Osteoblast (primary cell): ENCODE results near the gene DIS3L2. TPM values are rescaled to one million over a fixed set of nuclear protein-coding genes. Genes with fewer than 3 reads are reported as not detected.

ENCODE experiments used
- DNase-seq: peaks from one replicate; pipeline ENCODE4 v3.0.0; 2011; ENCODE audit warnings: low spot score, mixed read lengths; ENCODE audit not compliant: insufficient read length; ENCODE audit errors: missing footprints
- H2AFZ ChIP-seq: 2 replicates; pipeline ENCODE4 v1.6.0; 2011; ENCODE audit warnings: mild to moderate bottlenecking, low read length
- H3K27ac ChIP-seq: 2 replicates; pipeline ENCODE4 v1.5.1; 2011; ENCODE audit warnings: mild to moderate bottlenecking, low read depth, low read length, moderate library complexity
- H3K27me3 ChIP-seq: 2 replicates; pipeline ENCODE4 v1.6.0; 2012; ENCODE audit warnings: mild to moderate bottlenecking, control low read depth, inconsistent platforms, low read length, moderate library complexity; ENCODE audit not compliant: insufficient read depth
- H3K36me3 ChIP-seq: 2 replicates; pipeline ENCODE4 v1.5.1; 2011; ENCODE audit warnings: mild to moderate bottlenecking, low read length, control low read depth, moderate library complexity; ENCODE audit not compliant: insufficient read depth
- H3K4me1 ChIP-seq: 2 replicates; pipeline ENCODE4 v1.5.1; 2011; ENCODE audit warnings: mild to moderate bottlenecking, low read length, control low read depth, moderate library complexity; ENCODE audit not compliant: insufficient read depth
- H3K4me2 ChIP-seq: 2 replicates; pipeline ENCODE4 v1.6.0; 2011; ENCODE audit warnings: mild to moderate bottlenecking, low read length; ENCODE audit not compliant: insufficient read depth
- H3K4me3 ChIP-seq: fragments of 200-600 bp; sonication (generic); 3 replicates; pipeline ENCODE4 v1.5.1; 2012; ENCODE audit warnings: mild to moderate bottlenecking, low read length, inconsistent platforms; ENCODE audit not compliant: insufficient read depth
- H3K79me2 ChIP-seq: 2 replicates; pipeline ENCODE4 v1.6.0; 2012; ENCODE audit warnings: mild to moderate bottlenecking, low read length, control low read depth, inconsistent platforms; ENCODE audit not compliant: insufficient read depth
- H3K9me3 ChIP-seq: 2 replicates; pipeline ENCODE4 v1.5.1; 2011; ENCODE audit warnings: low read depth, low read length, control low read depth
- H4K20me1 ChIP-seq: 2 replicates; pipeline ENCODE4 v1.6.0; 2012; ENCODE audit warnings: mild to moderate bottlenecking, low read length, control low read depth; ENCODE audit not compliant: insufficient read depth
- total RNA-seq: library from RNA; depleted of rRNA; stranded (reverse); fragments of >200 nt; gene quantifications from 2 replicates; pipeline ENCODE4 v1.2.3, GENCODE V29; 2012
- TF ChIP-seq, protein P1 (sequence below): IDR thresholded peaks from 2 replicates; pipeline ENCODE4 v1.5.1; 2011; ENCODE audit warnings: mild to moderate bottlenecking, low read depth, low read length, moderate library complexity; ENCODE audit errors: extremely low read depth

The DIS3L2 gene, protein sequence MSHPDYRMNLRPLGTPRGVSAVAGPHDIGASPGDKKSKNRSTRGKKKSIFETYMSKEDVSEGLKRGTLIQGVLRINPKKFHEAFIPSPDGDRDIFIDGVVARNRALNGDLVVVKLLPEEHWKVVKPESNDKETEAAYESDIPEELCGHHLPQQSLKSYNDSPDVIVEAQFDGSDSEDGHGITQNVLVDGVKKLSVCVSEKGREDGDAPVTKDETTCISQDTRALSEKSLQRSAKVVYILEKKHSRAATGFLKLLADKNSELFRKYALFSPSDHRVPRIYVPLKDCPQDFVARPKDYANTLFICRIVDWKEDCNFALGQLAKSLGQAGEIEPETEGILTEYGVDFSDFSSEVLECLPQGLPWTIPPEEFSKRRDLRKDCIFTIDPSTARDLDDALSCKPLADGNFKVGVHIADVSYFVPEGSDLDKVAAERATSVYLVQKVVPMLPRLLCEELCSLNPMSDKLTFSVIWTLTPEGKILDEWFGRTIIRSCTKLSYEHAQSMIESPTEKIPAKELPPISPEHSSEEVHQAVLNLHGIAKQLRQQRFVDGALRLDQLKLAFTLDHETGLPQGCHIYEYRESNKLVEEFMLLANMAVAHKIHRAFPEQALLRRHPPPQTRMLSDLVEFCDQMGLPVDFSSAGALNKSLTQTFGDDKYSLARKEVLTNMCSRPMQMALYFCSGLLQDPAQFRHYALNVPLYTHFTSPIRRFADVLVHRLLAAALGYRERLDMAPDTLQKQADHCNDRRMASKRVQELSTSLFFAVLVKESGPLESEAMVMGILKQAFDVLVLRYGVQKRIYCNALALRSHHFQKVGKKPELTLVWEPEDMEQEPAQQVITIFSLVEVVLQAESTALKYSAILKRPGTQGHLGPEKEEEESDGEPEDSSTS
- total RNA-seq: 21.2 and 28.2 TPM in 2 replicates

DNA sequence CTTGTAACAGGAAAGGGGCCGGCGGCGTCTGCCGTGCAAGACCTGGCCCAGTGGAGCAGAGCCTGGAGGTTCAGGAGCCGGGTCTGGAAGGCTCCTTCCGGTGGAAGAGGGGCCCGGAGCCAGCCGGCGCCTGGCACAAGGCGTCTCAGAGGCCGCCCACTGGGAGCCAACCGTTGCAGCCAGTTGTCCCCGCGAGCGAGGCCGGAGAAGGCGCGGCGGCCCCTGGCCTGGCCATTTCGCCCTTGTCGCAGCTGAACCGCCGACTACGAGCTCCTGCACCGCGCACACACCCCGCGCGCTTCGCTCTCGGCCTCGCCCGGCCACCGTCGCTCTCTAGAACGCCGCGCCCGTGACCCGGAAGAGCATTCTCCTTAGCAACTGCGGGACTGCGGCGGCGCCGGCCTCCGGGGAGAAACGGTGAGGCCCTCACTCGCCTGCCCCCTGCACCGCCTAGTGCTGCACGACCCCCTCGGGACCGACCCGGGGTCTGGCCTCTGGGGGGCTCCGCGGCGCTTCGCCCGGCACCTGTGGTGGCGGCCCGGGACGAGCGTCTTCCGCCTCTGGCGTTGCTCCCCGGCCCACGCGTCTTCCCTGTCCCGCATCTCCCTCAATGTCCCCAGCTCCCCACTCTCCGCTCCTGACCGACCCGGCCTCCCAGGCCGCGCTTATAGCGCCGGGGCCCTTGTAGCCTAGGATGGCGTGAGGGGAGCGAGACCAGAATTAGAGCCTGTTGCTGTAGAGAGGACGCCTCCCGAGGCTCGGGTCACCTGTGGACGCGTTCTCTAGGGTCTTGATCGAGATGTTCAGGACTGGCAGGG, at the start of gene DIS3L2:
DIS3L2 (plus strand) TSS at position 365 of the 818 bp plus-strand sequence. CDS start 53,215 bp downstream, outside the sequence.
- peaks cover 13% of the 10 kb centered on the region for H4K20me1 ChIP-seq
- no peaks in the 10 kb centered on the region for H3K36me3 ChIP-seq
- no peaks in the 10 kb centered on the region for H3K27me3 ChIP-seq
- TF ChIP-seq, protein P1, sequence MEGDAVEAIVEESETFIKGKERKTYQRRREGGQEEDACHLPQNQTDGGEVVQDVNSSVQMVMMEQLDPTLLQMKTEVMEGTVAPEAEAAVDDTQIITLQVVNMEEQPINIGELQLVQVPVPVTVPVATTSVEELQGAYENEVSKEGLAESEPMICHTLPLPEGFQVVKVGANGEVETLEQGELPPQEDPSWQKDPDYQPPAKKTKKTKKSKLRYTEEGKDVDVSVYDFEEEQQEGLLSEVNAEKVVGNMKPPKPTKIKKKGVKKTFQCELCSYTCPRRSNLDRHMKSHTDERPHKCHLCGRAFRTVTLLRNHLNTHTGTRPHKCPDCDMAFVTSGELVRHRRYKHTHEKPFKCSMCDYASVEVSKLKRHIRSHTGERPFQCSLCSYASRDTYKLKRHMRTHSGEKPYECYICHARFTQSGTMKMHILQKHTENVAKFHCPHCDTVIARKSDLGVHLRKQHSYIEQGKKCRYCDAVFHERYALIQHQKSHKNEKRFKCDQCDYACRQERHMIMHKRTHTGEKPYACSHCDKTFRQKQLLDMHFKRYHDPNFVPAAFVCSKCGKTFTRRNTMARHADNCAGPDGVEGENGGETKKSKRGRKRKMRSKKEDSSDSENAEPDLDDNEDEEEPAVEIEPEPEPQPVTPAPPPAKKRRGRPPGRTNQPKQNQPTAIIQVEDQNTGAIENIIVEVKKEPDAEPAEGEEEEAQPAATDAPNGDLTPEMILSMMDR: no peak
- peak within 1 kb of the TSS; percentile 93 for H3K4me2 ChIP-seq
- peak; percentile 97 for DNase-seq
- peak within 1 kb of the TSS; percentile 99 for H3K4me3 ChIP-seq
- H3K79me2 ChIP-seq: peaks cover 48% of the 10 kb centered on the region
- peak within 1 kb of the TSS; percentile 73 for H3K27ac ChIP-seq
- H3K4me1 ChIP-seq: peaks cover 8% of the 10 kb centered on the region
- H2AFZ ChIP-seq: peak within 1 kb of the TSS; percentile 96
- H3K9me3 ChIP-seq: no peaks in the 10 kb centered on the region

DNA sequence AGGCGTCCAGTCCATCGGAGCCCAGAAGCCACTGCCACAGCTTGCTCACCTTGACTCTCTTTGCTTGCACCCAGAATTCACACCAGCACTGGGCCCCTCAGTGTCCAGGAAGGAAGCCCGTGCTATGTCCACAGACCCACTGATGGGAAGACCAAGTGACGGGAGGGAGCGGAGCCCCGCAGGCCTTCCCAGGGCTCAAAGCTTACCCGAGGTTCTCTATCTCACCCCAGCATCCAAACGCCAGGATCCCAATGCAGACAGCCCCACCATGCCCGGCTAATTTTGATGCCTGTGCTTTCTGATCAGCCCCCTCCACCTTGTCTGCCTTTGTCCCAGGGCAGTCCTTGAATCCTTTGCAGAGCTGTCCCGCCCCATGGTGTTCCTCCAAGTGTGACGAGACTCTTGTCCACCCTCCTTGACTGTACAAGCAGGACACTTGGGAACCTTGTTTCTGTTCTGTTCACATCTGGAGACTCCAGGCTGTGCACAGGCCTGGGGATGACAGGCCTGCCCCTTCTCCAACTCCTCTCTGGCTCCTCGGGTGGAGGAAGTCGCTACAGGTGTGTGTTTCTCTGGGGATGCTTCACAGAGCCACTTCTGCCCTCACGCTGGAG, 47.3 kb upstream of the DIS3L2 start:
- TF ChIP-seq, protein P1: no peak
- H3K4me3 ChIP-seq: no peak overlapping the region
- H3K36me3 ChIP-seq: no peaks in the 10 kb centered on the region
- H3K27ac ChIP-seq: no peak overlapping the region
- no peak overlapping the region for H3K4me2 ChIP-seq
- peak; percentile 68 for DNase-seq
- H3K27me3 ChIP-seq: peaks cover 21% of the 10 kb centered on the region
- no peaks in the 10 kb centered on the region for H4K20me1 ChIP-seq
- no peaks in the 10 kb centered on the region for H3K4me1 ChIP-seq
- H2AFZ ChIP-seq: no peak overlapping the region
- no peaks in the 10 kb centered on the region for H3K9me3 ChIP-seq
- no peaks in the 10 kb centered on the region for H3K79me2 ChIP-seq

DNA sequence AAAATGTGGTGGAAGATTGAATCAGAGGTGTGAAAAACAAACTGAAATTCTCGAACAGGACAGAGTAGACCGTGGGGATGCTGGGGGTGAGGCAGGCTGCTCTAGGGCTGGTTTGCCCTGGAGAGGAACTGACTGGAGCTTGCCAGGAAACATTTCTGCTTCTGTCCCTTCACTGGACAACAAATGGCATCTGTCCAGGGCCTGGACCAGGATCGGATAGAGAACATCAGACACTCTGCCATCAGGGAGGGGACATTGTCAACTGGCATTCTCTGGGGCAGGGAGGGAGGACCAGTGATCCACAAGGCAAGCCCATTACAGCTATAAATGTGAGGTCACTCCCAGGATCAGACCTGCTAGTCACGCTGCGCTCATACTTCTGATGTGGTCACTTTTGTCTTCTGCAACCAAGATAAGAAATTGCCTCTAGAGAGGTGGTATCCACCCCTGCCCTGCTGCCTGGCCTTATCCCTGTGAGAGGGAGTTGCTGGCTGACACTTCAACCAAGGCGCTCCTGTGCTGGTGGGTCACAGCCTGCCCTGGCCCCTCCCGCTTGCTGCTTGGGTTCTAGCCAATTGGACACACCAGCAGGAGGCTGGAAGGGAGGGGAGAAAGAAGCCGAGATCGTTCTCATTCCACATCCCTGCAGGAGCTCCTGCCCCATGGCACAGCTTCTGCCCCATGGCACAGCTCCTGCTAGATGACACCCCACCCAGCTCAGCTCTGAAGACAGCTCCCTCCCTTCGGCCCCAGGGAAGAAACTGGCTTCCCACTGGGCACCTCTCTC, 44.0 kb upstream of the DIS3L2 start:
- no peak overlapping the region for H3K4me2 ChIP-seq
- no peak overlapping the region for H3K4me3 ChIP-seq
- no peaks in the 10 kb centered on the region for H3K79me2 ChIP-seq
- H3K4me1 ChIP-seq: no peaks in the 10 kb centered on the region
- no peaks in the 10 kb centered on the region for H3K36me3 ChIP-seq
- H3K27me3 ChIP-seq: peaks cover 25% of the 10 kb centered on the region
- no peaks in the 10 kb centered on the region for H3K9me3 ChIP-seq
- peak; percentile 86 for DNase-seq
- H4K20me1 ChIP-seq: no peaks in the 10 kb centered on the region
- no peak overlapping the region for H3K27ac ChIP-seq
- no peak overlapping the region for H2AFZ ChIP-seq
- TF ChIP-seq, protein P1: no peak
